Naive thymus-derived CD4-positive, alpha-beta T cell (primary cell): Measurements from ENCODE around the gene SMIM43. TPM values are rescaled to one million over a fixed set of nuclear protein-coding genes. Genes with fewer than 3 reads are reported as not detected.

Experiments used
- ATAC-seq: fragments of 150-1000 bp; cut with Tn5 transposase; 2 replicates; pipeline ENCODE4 v1.10.0; 2021; ENCODE audit warnings: mild to moderate bottlenecking, moderate library complexity
- CTCF ChIA-PET: fragments of 350-600 bp; sonication (Branson Sonifier 250); formaldehyde crosslinking; loops from one replicate; lab custom pipeline; 2021; ENCODE audit warnings: antibody characterized with exemption; lab: Charles Lee
- POLR2A ChIA-PET: fragments of 350-600 bp; sonication (Branson Sonifier 250); formaldehyde crosslinking; loops from one replicate; lab custom pipeline; 2021; ENCODE audit warnings: antibody characterized with exemption, inconsistent platforms; lab: Charles Lee
- DNase-seq, 9 donors: peaks; one replicate each; pipeline versions ENCODE4 v3.0.0 to v3.0.0-alpha.2; 2020 to 2022; ENCODE audit warnings: mixed read lengths in 1 of 9
- H3K27ac ChIP-seq: one replicate; pipeline ENCODE4 v1.7.0; 2013; ENCODE audit warnings: mild to moderate bottlenecking, low read depth, low read length, moderate library complexity
- H3K27me3 ChIP-seq, 2 donors: one replicate each; pipeline ENCODE4 v1.7.0; 2013; ENCODE audit warnings: low read length in 2 of 2, mild to moderate bottlenecking in 2 of 2, moderate library complexity in 2 of 2; ENCODE audit not compliant: control insufficient read depth in 2 of 2, insufficient read depth in 2 of 2
- H3K36me3 ChIP-seq, 3 experiments: 1 replicate in 2 of 3; 2 replicates in 1 of 3; pipeline ENCODE4 v1.7.0; 2013; ENCODE audit warnings: low read length in 3 of 3, mild to moderate bottlenecking in 3 of 3, moderate library complexity in 1 of 3; ENCODE audit not compliant: insufficient read depth in 3 of 3, control insufficient read depth in 2 of 3
- H3K4me1 ChIP-seq, 2 donors: one replicate each; pipeline ENCODE4 v1.7.0; 2013; ENCODE audit warnings: low read length in 2 of 2, mild to moderate bottlenecking in 2 of 2, moderate library complexity in 1 of 2; ENCODE audit not compliant: control insufficient read depth in 2 of 2, insufficient read depth in 2 of 2
- H3K4me3 ChIP-seq: 2 replicates; pipeline ENCODE4 v1.7.0; 2013; ENCODE audit warnings: mild to moderate bottlenecking, low read length
- H3K9me3 ChIP-seq, 3 experiments: 1 replicate in 2 of 3; 2 replicates in 1 of 3; pipeline ENCODE4 v1.7.0; 2013; ENCODE audit warnings: low read length in 3 of 3; ENCODE audit not compliant: control insufficient read depth in 2 of 3
- H3K27ac Mint-ChIP-seq, 9 donors: one replicate each; pipeline ENCODE4 v1.8.0; 2020 to 2022; ENCODE audit warnings: mixed read lengths in 9 of 9, mild to moderate bottlenecking in 8 of 9, moderate library complexity in 5 of 9, inconsistent platforms in 2 of 9
- H3K27me3 Mint-ChIP-seq, 5 donors: one replicate each; pipeline ENCODE4 v1.8.0; 2021 to 2022; ENCODE audit warnings: mixed read lengths in 5 of 5, mild to moderate bottlenecking in 1 of 5
- H3K36me3 Mint-ChIP-seq, 5 donors: one replicate each; pipeline ENCODE4 v1.8.0; 2020 to 2022; ENCODE audit warnings: mixed read lengths in 5 of 5, mild to moderate bottlenecking in 3 of 5, inconsistent platforms in 1 of 5
- H3K4me1 Mint-ChIP-seq, 7 donors: one replicate each; pipeline ENCODE4 v1.8.0; 2020 to 2022; ENCODE audit warnings: mixed read lengths in 7 of 7, mild to moderate bottlenecking in 3 of 7, inconsistent platforms in 1 of 7
- H3K4me3 Mint-ChIP-seq, 10 donors: one replicate each; pipeline ENCODE4 v1.8.0; 2020 to 2022; ENCODE audit warnings: mild to moderate bottlenecking in 10 of 10, mixed read lengths in 10 of 10, moderate library complexity in 6 of 10, inconsistent platforms in 2 of 10
- H3K9me3 Mint-ChIP-seq, 11 donors: one replicate each; pipeline ENCODE4 v1.8.0; 2020 to 2022; ENCODE audit warnings: mixed read lengths in 11 of 11, mild to moderate bottlenecking in 4 of 11, inconsistent platforms in 1 of 11, moderate library complexity in 1 of 11
- intact Hi-C, 2 donors: fragments of 100-400 bp; cut with micrococcal nuclease; formaldehyde crosslinking; loops; one replicate each; pipeline ENCODE4 v1.15.1; 2023
- polyA plus RNA-seq, 2 donors: library from polyadenylated mRNA; unstranded; fragments of 300-500 nt; fragmentation: Illumina TruSeq; gene quantifications; one replicate each; pipeline ENCODE4 v1.2.3, GENCODE V29; 2021
- total RNA-seq, 6 experiments: library from RNA in 5 of 6; stranded (reverse) in 5 of 6; gene quantifications; 1 replicate in 5 of 6; 2 replicates in 1 of 6; pipeline ENCODE4 v1.2.3 and lab custom pipeline; 2021 to 2026

Gene SMIM43
- total RNA-seq (not detected), polyA plus RNA-seq (not detected), total RNA-seq (lab: John Stamatoyannopoulos, UW) (not detected)

GRCh38 chr4:121764702-121765367, at the start of gene SMIM43:
SMIM43 (minus strand) TSS chr4:121765164; CDS start chr4:121765105, 59 bp downstream.
- Mint-ChIP-seq H3K9me3 (no peaks in the 10 kb centered on the region), H3K36me3 (peaks cover 0 to 3% (median 0%) of the 10 kb centered on the region in 5 donors), H3K4me1 (peaks cover 5 to 15% (median 10%) of the 10 kb centered on the region in 7 donors), H3K27ac (no peak within 1 kb of the TSS), H3K4me3 (peak within 1 kb of the TSS; percentile 25 to 77 (median 58)), H3K27me3 (peaks cover 55 to 82% (median 72%) of the 10 kb centered on the region in 5 donors)
- no peak for ATAC-seq
- POLR2A ChIA-PET: no interaction called here
- Histone ChIP-seq H3K4me3 (peak within 1 kb of the TSS; percentile 14), H3K36me3 (no peaks in the 10 kb centered on the region), H3K4me1 (no peaks in the 10 kb centered on the region), H3K27me3 (no peaks in the 10 kb centered on the region), H3K27ac (no peak within 1 kb of the TSS), H3K9me3 (no peaks in the 10 kb centered on the region)
- CTCF ChIA-PET: no interaction called here
- intact Hi-C loops: no loop called here
- DNase-seq: no peak

- ChIA-PET CTCF (interaction anchor here (0.7 kb wide), 1 partner anchor 22 kb away, joined by 3 read pairs; no protein-coding TSS in a partner anchor), POLR2A (interaction anchor here (1.6 kb wide), 1 partner anchor 14 kb away, joined by 11 read pairs; the partner anchor contains the start of gene EXOSC9)
- H3K27ac Mint-ChIP-seq: peak overlapping the region in 1 of 9 donors; percentile 56
- Histone ChIP-seq H3K4me1 (no peaks in the 10 kb centered on the region), H3K9me3 (no peaks in the 10 kb centered on the region), H3K27me3 (no peaks in the 10 kb centered on the region), H3K4me3 (no peak overlapping the region), H3K36me3 (peaks cover 14 to 58% (median 21%) of the 10 kb centered on the region in 3 experiments), H3K27ac (no peak overlapping the region)
- intact Hi-C loops: no loop called here
- H3K9me3 Mint-ChIP-seq: no peaks in the 10 kb centered on the region
- no peak overlapping the region for H3K4me3 Mint-ChIP-seq
- H3K36me3 Mint-ChIP-seq: peaks cover 0 to 29% (median 14%) of the 10 kb centered on the region in 5 donors
- DNase-seq (no peak), ATAC-seq (no peak)
- peaks cover 0 to 53% (median 6%) of the 10 kb centered on the region in 7 donors for H3K4me1 Mint-ChIP-seq
- H3K27me3 Mint-ChIP-seq: no peaks in the 10 kb centered on the region
Measured at GRCh38 chr4:121814756-121815155, 49.8 kb upstream of the SMIM43 start.

DNA sequence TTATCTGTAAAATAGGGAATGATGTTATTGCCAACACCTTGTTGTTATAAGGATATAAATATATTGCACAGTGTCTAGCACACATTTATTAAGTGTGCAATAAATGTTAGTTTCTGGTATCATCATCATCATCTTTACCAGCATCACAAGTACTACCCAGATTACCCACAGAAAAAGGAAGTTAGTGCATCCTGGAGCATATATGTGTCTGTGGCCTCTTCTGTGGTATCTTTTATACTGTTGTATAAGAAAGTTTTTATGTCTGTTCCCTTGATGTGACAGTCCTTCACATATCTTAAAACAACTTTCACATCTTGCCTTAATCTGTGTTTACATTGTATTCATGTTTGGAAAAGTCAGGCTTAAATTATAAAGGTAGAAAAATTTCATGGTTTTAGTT, 46.2 kb upstream of the SMIM43 start:
- H3K36me3 Mint-ChIP-seq: peaks cover 0 to 37% (median 19%) of the 10 kb centered on the region in 5 donors
- Histone ChIP-seq H3K27me3 (no peaks in the 10 kb centered on the region), H3K36me3 (peaks cover 16 to 80% (median 25%) of the 10 kb centered on the region in 3 experiments), H3K4me3 (no peak overlapping the region), H3K9me3 (no peaks in the 10 kb centered on the region), H3K27ac (no peak overlapping the region), H3K4me1 (no peaks in the 10 kb centered on the region)
- ChIA-PET POLR2A (interaction anchor here (1.7 kb wide), 1 partner anchor 11 kb away, joined by 5 read pairs; the partner anchor contains the start of gene EXOSC9), CTCF (no interaction called here)
- no peak for ATAC-seq
- DNase-seq: no peak
- H3K27ac Mint-ChIP-seq: peak overlapping the region in 1 of 9 donors; percentile 48
- no peaks in the 10 kb centered on the region for H3K27me3 Mint-ChIP-seq
- intact Hi-C loops: no loop called here
- no peak overlapping the region for H3K4me3 Mint-ChIP-seq
- peaks cover 0 to 30% (median 9%) of the 10 kb centered on the region in 7 donors for H3K4me1 Mint-ChIP-seq
- no peaks in the 10 kb centered on the region for H3K9me3 Mint-ChIP-seq

DNA sequence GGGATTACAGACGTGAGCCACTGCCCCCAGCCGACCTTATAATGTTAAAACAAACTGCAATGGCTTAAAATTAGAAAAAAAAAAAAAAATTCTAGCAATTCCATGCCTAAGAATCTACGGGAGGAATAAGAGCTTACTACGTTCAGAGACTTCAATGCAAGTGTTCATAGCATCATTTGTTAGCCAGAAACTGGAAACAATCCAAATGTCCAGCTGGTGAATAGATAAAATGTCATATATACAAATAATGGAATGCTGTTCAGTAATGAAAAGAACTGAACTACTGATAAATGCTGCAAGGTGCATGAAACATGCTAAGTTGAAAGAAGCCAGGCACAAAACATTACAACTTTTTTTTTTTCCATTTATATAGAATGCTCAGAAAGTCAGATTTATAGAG, 41.4 kb upstream of the SMIM43 start:
- H3K27me3 Mint-ChIP-seq: no peaks in the 10 kb centered on the region
- H3K36me3 ChIP-seq: peaks cover 12 to 64% (median 21%) of the 10 kb centered on the region in 3 experiments
- POLR2A ChIA-PET: no interaction called here
- H3K27me3 ChIP-seq: no peaks in the 10 kb centered on the region
- peaks cover 13 to 37% (median 32%) of the 10 kb centered on the region in 7 donors for H3K4me1 Mint-ChIP-seq
- no peak overlapping the region for H3K27ac ChIP-seq
- H3K36me3 Mint-ChIP-seq: peaks cover 0 to 35% (median 30%) of the 10 kb centered on the region in 5 donors
- CTCF ChIA-PET: no interaction called here
- H3K9me3 ChIP-seq: no peaks in the 10 kb centered on the region
- peaks cover 0 to under 1% (median 0%) of the 10 kb centered on the region in 11 donors for H3K9me3 Mint-ChIP-seq
- ATAC-seq: no peak
- peaks cover 0 to 10% of the 10 kb centered on the region in 2 donors for H3K4me1 ChIP-seq
- no peak overlapping the region for H3K4me3 ChIP-seq
- no peak for DNase-seq
- peak overlapping the region in 1 of 9 donors; percentile 25 for H3K27ac Mint-ChIP-seq
- intact Hi-C loops: loop anchor here in 1 of 2 donors (10.0 kb wide), 1 partner anchor 1588 kb away; the partner anchor contains the start of gene SPRY1
- H3K4me3 Mint-ChIP-seq: no peak overlapping the region

DNA sequence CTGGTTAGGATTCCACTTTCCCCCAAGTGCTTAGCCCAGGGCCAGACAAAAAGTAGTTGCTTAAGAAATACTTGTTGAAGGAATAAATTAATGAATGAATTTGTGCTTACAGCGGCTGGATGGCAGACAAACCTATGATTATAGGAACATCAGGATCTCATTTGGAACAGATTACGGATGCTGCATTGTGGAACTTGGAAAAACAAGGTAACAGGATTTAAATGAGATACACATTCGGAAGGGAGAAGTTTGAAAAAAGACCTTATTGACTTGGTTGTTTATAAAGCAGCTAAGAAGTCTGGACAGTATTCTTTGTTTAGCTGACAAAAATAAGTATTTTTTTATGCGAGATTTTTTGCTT, 36.7 kb upstream of the SMIM43 start:
- Histone ChIP-seq H3K9me3 (no peaks in the 10 kb centered on the region), H3K27me3 (no peaks in the 10 kb centered on the region), H3K27ac (peak overlapping the region; percentile 93), H3K4me3 (peak overlapping the region; percentile 92), H3K4me1 (peaks cover 16 to 20% of the 10 kb centered on the region in 2 donors), H3K36me3 (peaks cover 7 to 28% (median 9%) of the 10 kb centered on the region in 3 experiments)
- no peak for ATAC-seq
- no peak for DNase-seq
- ChIA-PET POLR2A (interaction anchor here (0.6 to 3.9 kb wide), 8 partner anchors 12 to 703 kb away, joined by 3 to 41 read pairs (median 5); partner anchors contain the start of genes ANXA5, BBS7 and CCNA2), CTCF (no interaction called here)
- H3K27me3 Mint-ChIP-seq: peaks cover 0 to 2% (median 0%) of the 10 kb centered on the region in 5 donors
- peaks cover 0 to 4% (median 0%) of the 10 kb centered on the region in 11 donors for H3K9me3 Mint-ChIP-seq
- peak overlapping the region; percentile 97 to 100 (median 99) for H3K27ac Mint-ChIP-seq
- peaks cover 26 to 55% (median 50%) of the 10 kb centered on the region in 7 donors for H3K4me1 Mint-ChIP-seq
- intact Hi-C loops: loop anchor here (1.0 to 10.0 kb wide), 12 partner anchors 22 to 1733 kb away; partner anchors contain the start of genes BBS7 (in 2 of the 2), ANXA5 (in 1 of the 2), BBS12 (in 1 of the 2) and CCNA2 (in 1 of the 2)
- H3K4me3 Mint-ChIP-seq: peak overlapping the region; percentile 89 to 99 (median 95)
- H3K36me3 Mint-ChIP-seq: peaks cover 0 to 26% (median 17%) of the 10 kb centered on the region in 5 donors

- Histone ChIP-seq H3K4me3 (peak within 1 kb of the TSS; percentile 92), H3K4me1 (peaks cover 16 to 20% of the 10 kb centered on the region in 2 donors), H3K27me3 (no peaks in the 10 kb centered on the region), H3K9me3 (no peaks in the 10 kb centered on the region), H3K36me3 (peaks cover 7 to 23% (median 9%) of the 10 kb centered on the region in 3 experiments), H3K27ac (peak within 1 kb of the TSS; percentile 93)
- Mint-ChIP-seq H3K4me3 (peak within 1 kb of the TSS; percentile 89 to 99 (median 95)), H3K36me3 (peaks cover 0 to 26% (median 14%) of the 10 kb centered on the region in 5 donors), H3K27ac (peak within 1 kb of the TSS; percentile 97 to 100 (median 99)), H3K4me1 (peaks cover 26 to 55% (median 50%) of the 10 kb centered on the region in 7 donors), H3K27me3 (peaks cover 0 to 2% (median 0%) of the 10 kb centered on the region in 5 donors), H3K9me3 (peaks cover 0 to 4% (median 0%) of the 10 kb centered on the region in 11 donors)
- DNase-seq: peak; percentile 88 to 98 (median 95)
- POLR2A ChIA-PET: interaction anchor here (0.6 to 3.9 kb wide), 9 partner anchors 10 to 704 kb away, joined by 3 to 41 read pairs (median 5); partner anchors contain the start of genes ANXA5, BBS7 and CCNA2
- ATAC-seq: peak; percentile 92
- intact Hi-C loops: loop anchor here (1.0 to 10.0 kb wide), 12 partner anchors 22 to 1733 kb away; partner anchors contain the start of genes BBS7 (in 2 of the 2), ANXA5 (in 1 of the 2), BBS12 (in 1 of the 2) and CCNA2 (in 1 of the 2)
- CTCF ChIA-PET: no interaction called here
Measured at GRCh38 chr4:121800961-121801714, 36.2 kb upstream of the SMIM43 start, which contains the start of gene EXOSC9. EXOSC9 (plus strand) TSS chr4:121801323; CDS start chr4:121801425, 102 bp downstream.
